Tibial nerve (tissue), 4 donors: ENCODE data around the gene IRF2BPL. TPM values are rescaled to one million over a fixed set of nuclear protein-coding genes. Genes with fewer than 3 reads are reported as not detected.

ENCODE experiments used
- DNase-seq, 2 donors: peaks; one replicate each; pipeline ENCODE4 v3.0.0-alpha.2; 2019; ENCODE audit warnings: low spot score in 2 of 2
- H3K27ac ChIP-seq, 4 donors: fragments of 200-600 bp; sonication (generic) in 3 of 4; one replicate each; pipeline ENCODE4 v1.5.1; 2017 to 2019; ENCODE audit warnings: mild to moderate bottlenecking in 1 of 4
- H3K27me3 ChIP-seq, 2 donors: fragments of 200-600 bp; sonication (generic) in 1 of 2; one replicate each; pipeline versions ENCODE4 v1.5.1 to v1.6.0; 2017 to 2019
- H3K36me3 ChIP-seq, 3 donors: fragments of 200-600 bp; sonication (generic); one replicate each; pipeline ENCODE4 v1.5.1; 2018 to 2019
- H3K4me1 ChIP-seq, 4 donors: fragments of 200-600 bp; sonication (generic) in 3 of 4; one replicate each; pipeline ENCODE4 v1.5.1; 2017 to 2019
- H3K4me3 ChIP-seq, 4 donors: fragments of 200-600 bp; sonication (generic) in 3 of 4; one replicate each; pipeline ENCODE4 v1.5.1; 2017 to 2019; ENCODE audit warnings: mild to moderate bottlenecking in 1 of 4, moderate library complexity in 1 of 4
- H3K9me3 ChIP-seq, 4 donors: fragments of 200-600 bp; sonication (generic) in 3 of 4; one replicate each; pipeline ENCODE4 v1.5.1; 2017 to 2019
- EP300 ChIP-seq, 2 donors: sonication (generic); formaldehyde crosslinking; IDR thresholded peaks; one replicate each; pipeline ENCODE4 v1.6.1; 2017; ENCODE audit warnings: antibody characterized with exemption in 2 of 2, mild to moderate bottlenecking in 1 of 2
- POLR2A ChIP-seq, 2 donors: fragments of 450-650 bp; IDR thresholded peaks; one replicate each; pipeline ENCODE4 v1.6.1; 2017; ENCODE audit warnings: antibody characterized with exemption in 2 of 2, mild to moderate bottlenecking in 2 of 2, moderate library complexity in 2 of 2
- WGBS, 2 donors: methylation state at CpG; one replicate each; pipeline ENCODE4 v1.1.5; 2018; 5-methylcytosine and 5-hydroxymethylcytosine counted together
- total RNA-seq, 4 donors: library from RNA; depleted of rRNA; stranded (reverse); fragments of >200 nt; gene quantifications; one replicate each; pipeline ENCODE4 v1.1.0, GENCODE V29; 2016
- TF ChIP-seq, protein P1 (sequence below), 5 experiments: fragments of 200-600 bp in 3 of 5; fragments of 450-650 bp in 2 of 5; sonication (generic) in 3 of 5; IDR thresholded peaks; one replicate each; pipeline ENCODE4 v1.5.1; 2016 to 2019; ENCODE audit warnings: antibody characterized with exemption in 5 of 5, mild to moderate bottlenecking in 3 of 5, moderate library complexity in 2 of 5

IRF2BPL gene
- total RNA-seq, 4 donors from 2014 or later, result 52.4 to 69.2 (median 60.7) TPM

DNA sequence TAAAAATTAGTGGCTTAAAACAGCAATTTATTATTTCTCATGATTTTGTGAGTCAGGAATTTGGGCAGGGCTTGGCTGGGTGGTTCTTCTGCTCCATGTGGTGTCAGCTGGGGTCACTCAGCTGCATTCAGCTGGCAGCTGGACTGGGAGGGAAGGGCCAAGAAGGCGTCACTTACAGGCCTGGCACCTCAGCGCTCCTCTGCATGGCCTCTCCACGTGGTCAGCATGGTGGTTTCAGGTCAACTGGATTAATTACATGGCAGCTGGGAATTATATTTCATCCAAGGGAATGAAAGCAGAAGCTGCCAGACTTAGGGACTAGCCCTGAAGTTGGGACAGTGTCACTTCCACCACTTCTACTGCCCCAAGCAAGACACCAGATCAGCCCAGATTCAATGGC is 27.5 kb upstream of the IRF2BPL start:
- WGBS, 2 donors, result 76 to 83% methylated on average over 3 of the region's 3 CpGs
- TF ChIP-seq, protein P1, sequence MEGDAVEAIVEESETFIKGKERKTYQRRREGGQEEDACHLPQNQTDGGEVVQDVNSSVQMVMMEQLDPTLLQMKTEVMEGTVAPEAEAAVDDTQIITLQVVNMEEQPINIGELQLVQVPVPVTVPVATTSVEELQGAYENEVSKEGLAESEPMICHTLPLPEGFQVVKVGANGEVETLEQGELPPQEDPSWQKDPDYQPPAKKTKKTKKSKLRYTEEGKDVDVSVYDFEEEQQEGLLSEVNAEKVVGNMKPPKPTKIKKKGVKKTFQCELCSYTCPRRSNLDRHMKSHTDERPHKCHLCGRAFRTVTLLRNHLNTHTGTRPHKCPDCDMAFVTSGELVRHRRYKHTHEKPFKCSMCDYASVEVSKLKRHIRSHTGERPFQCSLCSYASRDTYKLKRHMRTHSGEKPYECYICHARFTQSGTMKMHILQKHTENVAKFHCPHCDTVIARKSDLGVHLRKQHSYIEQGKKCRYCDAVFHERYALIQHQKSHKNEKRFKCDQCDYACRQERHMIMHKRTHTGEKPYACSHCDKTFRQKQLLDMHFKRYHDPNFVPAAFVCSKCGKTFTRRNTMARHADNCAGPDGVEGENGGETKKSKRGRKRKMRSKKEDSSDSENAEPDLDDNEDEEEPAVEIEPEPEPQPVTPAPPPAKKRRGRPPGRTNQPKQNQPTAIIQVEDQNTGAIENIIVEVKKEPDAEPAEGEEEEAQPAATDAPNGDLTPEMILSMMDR (IDR thresholded peaks at IDR 0.05), result no peak
- TF ChIP-seq EP300 (IDR thresholded peaks at IDR 0.05) (no peak), POLR2A (IDR thresholded peaks at IDR 0.05) (no peak)

DNA sequence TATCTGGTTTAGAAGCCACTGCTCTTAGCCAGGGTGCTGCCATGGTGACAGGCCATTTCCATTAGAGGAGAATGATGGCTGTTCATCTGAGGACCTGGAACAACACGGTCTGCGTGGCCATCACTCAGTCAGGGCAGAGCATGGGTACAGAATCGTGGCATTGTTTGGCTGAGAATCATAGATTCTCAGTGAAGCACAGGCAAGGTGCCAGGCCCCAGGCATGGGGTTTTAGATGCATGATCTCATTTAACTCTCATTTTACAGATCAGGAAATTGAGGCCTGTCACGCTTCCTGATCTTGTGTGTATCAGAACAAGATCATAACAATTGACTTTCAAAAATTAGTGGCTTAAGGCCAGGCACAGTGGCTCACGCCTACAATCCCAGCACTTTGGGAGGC is 26.8 kb upstream of the IRF2BPL start:
- Histone ChIP-seq H3K36me3 (no peaks in the 10 kb centered on the region), H3K4me3 (no peak overlapping the region), H3K27ac (no peak overlapping the region), H3K27me3 (no peaks in the 10 kb centered on the region), H3K9me3 (peaks cover 0 to 14% (median 0%) of the 10 kb centered on the region in 4 donors), H3K4me1 (peaks cover 0 to 30% (median 10%) of the 10 kb centered on the region in 4 donors)
- DNase-seq, result no peak
- 62 to 87% methylated on average over 5 of the region's 5 CpGs for WGBS, 2 donors
- TF ChIP-seq EP300 (IDR thresholded peaks at IDR 0.05) (no peak), POLR2A (IDR thresholded peaks at IDR 0.05) (no peak)
- TF ChIP-seq, protein P1 (IDR thresholded peaks at IDR 0.05), result no peak

More for the DNA sequence above, 27.5 kb upstream of the IRF2BPL start:
- H3K36me3 ChIP-seq, result no peaks in the 10 kb centered on the region
- H3K9me3 ChIP-seq, result peaks cover 0 to 14% (median 0%) of the 10 kb centered on the region in 4 donors
- no peak overlapping the region for H3K27ac ChIP-seq
- H3K4me1 ChIP-seq, result peaks cover 0 to 23% (median 5%) of the 10 kb centered on the region in 4 donors
- no peaks in the 10 kb centered on the region for H3K27me3 ChIP-seq
- H3K4me3 ChIP-seq, result no peak overlapping the region
- no peak for DNase-seq

DNA sequence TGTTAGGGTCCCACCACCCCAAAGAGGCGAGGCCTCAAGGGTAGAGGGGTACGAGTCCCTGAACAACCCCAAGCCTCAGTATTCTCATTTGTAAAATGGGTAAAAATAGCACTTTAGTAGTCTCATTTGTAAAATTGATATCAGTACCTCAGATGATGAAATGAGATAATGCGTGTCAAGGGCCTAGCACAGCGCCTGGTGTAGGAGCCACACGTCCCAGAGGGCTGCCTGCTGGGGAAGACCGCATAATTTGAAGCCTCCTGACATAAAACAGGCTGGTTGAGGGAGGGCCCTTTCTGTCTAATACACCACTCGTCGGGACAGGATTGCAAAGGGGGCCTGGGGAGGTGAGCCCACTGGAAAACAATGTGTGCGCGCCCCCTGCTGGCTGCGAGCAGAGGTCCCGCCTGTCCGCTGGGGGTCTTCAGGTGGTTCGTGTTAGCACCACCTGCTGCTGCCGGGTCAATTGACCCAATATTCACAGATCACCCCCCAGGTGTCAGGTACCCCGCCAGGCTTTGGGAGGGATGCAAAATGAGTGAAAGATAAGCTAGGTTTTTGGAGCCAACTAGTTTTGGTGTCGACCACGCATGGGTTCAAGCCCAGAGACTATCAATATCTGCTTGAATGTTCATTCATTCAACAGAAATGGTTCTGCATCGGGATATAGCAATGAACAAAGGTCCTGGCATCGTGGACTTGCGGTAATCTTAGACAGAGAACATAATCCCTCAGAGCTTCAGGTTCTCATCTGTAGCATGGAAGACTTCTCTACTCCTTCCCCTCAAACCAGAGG is 24.7 kb upstream of the IRF2BPL start:
- peaks cover 0 to 37% (median 12%) of the 10 kb centered on the region in 4 donors for H3K4me1 ChIP-seq
- DNase-seq, result peak in 1 of 2 donors; percentile 68
- peak overlapping the region in 2 of 4 donors; percentile 65 to 82 for H3K27ac ChIP-seq
- TF ChIP-seq EP300 (IDR thresholded peaks at IDR 0.05), result peak in 1 of 2 donors; percentile 25
- TF ChIP-seq, protein P1 (IDR thresholded peaks at IDR 0.05), result peak; percentile 80 to 97 (median 92)
- TF ChIP-seq POLR2A (IDR thresholded peaks at IDR 0.05), result no peak
- no peaks in the 10 kb centered on the region for H3K36me3 ChIP-seq
- peaks cover 0 to 14% (median 0%) of the 10 kb centered on the region in 4 donors for H3K9me3 ChIP-seq
- no peak overlapping the region for H3K4me3 ChIP-seq
- H3K27me3 ChIP-seq, result no peaks in the 10 kb centered on the region
- WGBS, 2 donors, result 38 to 42% methylated on average over 19 to 21 of the region's 21 CpGs

DNA sequence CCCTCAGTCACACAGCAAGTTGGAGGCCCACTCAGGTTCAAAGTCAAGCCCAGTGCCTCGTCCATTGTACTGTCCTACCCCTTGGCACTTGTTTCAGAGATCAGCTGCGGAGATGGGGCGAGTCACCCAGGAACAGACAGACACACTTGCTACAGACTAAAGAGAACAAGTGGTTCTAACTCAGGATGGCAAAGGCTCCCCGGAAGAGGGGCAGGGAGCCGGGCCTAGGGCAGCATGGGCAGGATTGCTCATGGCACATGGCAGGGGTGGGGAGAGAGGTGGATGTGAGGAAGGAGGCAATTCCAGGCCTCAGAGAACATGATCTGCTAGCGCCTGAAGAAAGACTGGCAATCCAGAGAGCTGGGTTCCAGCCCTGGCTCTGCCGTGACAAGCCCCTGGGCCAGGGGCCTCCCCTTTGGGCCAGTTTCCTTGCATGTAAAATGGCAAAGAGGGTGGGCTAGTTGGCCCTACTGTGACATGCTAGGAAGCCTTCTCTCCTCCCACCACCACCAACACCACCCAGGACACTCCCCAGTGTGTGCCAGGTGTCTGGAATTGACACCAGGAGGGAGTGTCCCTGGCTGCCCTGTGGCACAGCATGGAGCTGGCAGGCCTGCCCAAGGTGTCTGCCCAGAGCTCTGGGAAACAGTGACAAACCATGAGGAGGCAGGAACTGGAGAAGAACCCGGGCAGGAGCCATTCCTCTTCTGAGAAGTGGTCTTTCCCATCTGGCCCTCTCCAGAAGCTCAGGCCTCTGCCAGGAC is 24.0 kb upstream of the IRF2BPL start:
- Histone ChIP-seq H3K4me1 (peaks cover 0 to 37% (median 12%) of the 10 kb centered on the region in 4 donors), H3K4me3 (no peak overlapping the region), H3K27ac (peak overlapping the region in 3 of 4 donors; percentile 65 to 82 (median 76)), H3K27me3 (no peaks in the 10 kb centered on the region), H3K36me3 (no peaks in the 10 kb centered on the region), H3K9me3 (peaks cover 0 to 14% (median 0%) of the 10 kb centered on the region in 4 donors)
- DNase-seq, result no peak
- no peak for TF ChIP-seq EP300 (IDR thresholded peaks at IDR 0.05)
- TF ChIP-seq POLR2A (IDR thresholded peaks at IDR 0.05), result no peak
- TF ChIP-seq, protein P1 (IDR thresholded peaks at IDR 0.05), result no peak
- WGBS, 2 donors, result 73 to 79% methylated on average over 6 to 8 of the region's 8 CpGs
